Fibroblast of lung (primary cell): Measurements from ENCODE around the gene SPATA32. TPM values are rescaled to one million over a fixed set of nuclear protein-coding genes. Genes with fewer than 3 reads are reported as not detected.
"Not testable (repeated sequence)": the region's sequence is repeated elsewhere in the genome, so short reads cannot be mapped to it uniquely, and the experiment has no call there.

Source experiments
- DNase-seq, 2 donors: peaks; one replicate each; pipeline versions ENCODE4 v3.0.0 to v3.0.0-alpha.2; 2010; ENCODE audit warnings: low read depth in 2 of 2
- H2AFZ ChIP-seq: 2 replicates; pipeline ENCODE4 v1.5.1; 2012; ENCODE audit warnings: low read length, control low read depth, inconsistent platforms
- H3K27ac ChIP-seq: 2 replicates; pipeline ENCODE4 v1.5.1; 2011; ENCODE audit warnings: low read length, control low read depth; ENCODE audit not compliant: insufficient read depth
- H3K27me3 ChIP-seq: 2 replicates; pipeline ENCODE4 v1.5.1; 2011; ENCODE audit warnings: mild to moderate bottlenecking, low read length; ENCODE audit not compliant: control insufficient read depth, insufficient read depth
- H3K36me3 ChIP-seq: 2 replicates; pipeline ENCODE4 v1.5.1; 2011; ENCODE audit warnings: low read length; ENCODE audit not compliant: control insufficient read depth, insufficient read depth
- H3K4me1 ChIP-seq: 2 replicates; pipeline ENCODE4 v1.5.1; 2011; ENCODE audit warnings: low read length; ENCODE audit not compliant: control insufficient read depth, insufficient read depth; ENCODE audit errors: extremely low read depth
- H3K4me2 ChIP-seq: 2 replicates; pipeline ENCODE4 v1.5.1; 2011; ENCODE audit warnings: low read length, control low read depth; ENCODE audit not compliant: insufficient read depth; ENCODE audit errors: extremely low read depth
- H3K4me3 ChIP-seq, 4 experiments: fragments of 200-600 bp in 1 of 4; sonication (generic) in 1 of 4; replicated peaks in 1 of 4; 2 replicates each; pipeline ENCODE4 v1.5.1; 2011 to 2016; ENCODE audit warnings: low read length in 4 of 4, low read depth in 3 of 4, mild to moderate bottlenecking in 3 of 4, control low read depth in 2 of 4, inconsistent platforms in 1 of 4, mixed read lengths in 1 of 4; ENCODE audit not compliant: insufficient read depth in 1 of 4; ENCODE audit errors: control extremely low read depth in 1 of 4
- H3K79me2 ChIP-seq: 2 replicates; pipeline ENCODE4 v1.5.1; 2012; ENCODE audit warnings: mild to moderate bottlenecking, low read length, inconsistent platforms; ENCODE audit not compliant: control insufficient read depth, insufficient read depth
- H3K9ac ChIP-seq: 2 replicates; pipeline ENCODE4 v1.5.1; 2011; ENCODE audit warnings: mild to moderate bottlenecking, low read length, control low read depth; ENCODE audit not compliant: insufficient read depth
- H3K9me3 ChIP-seq: 2 replicates; pipeline ENCODE4 v1.5.1; 2012; ENCODE audit warnings: low read depth, low read length; ENCODE audit not compliant: control insufficient read depth, insufficient read depth
- H4K20me1 ChIP-seq: 2 replicates; pipeline ENCODE4 v1.5.1; 2011; ENCODE audit warnings: low read length; ENCODE audit not compliant: control insufficient read depth, insufficient read depth; ENCODE audit errors: extremely low read depth
- EZH2 ChIP-seq: IDR thresholded peaks from 2 replicates; pipeline ENCODE4 v1.5.1; 2012; ENCODE audit warnings: low read length, control low read depth, mild to moderate bottlenecking; ENCODE audit errors: missing control alignments
- polyA plus RNA-seq, 2 donors: library from polyadenylated mRNA; depleted of rRNA in 1 of 2; stranded (reverse) in 1 of 2; unstranded in 1 of 2; fragments of >200 nt; gene quantifications; 2 replicates each; pipeline ENCODE4 v1.2.1, GENCODE V29; 2011 to 2012; ENCODE audit warnings: missing spikeins in 1 of 2
- total RNA-seq: library from RNA; depleted of rRNA; stranded (reverse); fragments of >200 nt; gene quantifications from 2 replicates; pipeline ENCODE4 v1.2.1, GENCODE V29; 2014
- TF ChIP-seq, protein P1 (sequence below), 2 donors: IDR thresholded peaks in 1 of 2; conservative IDR thresholded peaks in 1 of 2; 1 replicate in 1 of 2; 2 replicates in 1 of 2; pipeline ENCODE4 v1.5.1; 2011 to 2012; ENCODE audit warnings: low read length in 2 of 2, control low read depth in 1 of 2, inconsistent platforms in 1 of 2, low read depth in 1 of 2, mild to moderate bottlenecking in 1 of 2

SPATA32 gene
- total and polyA plus RNA-seq, 2 donors (not counting 1 experiment from before 2014, with no cell fraction given), result not detected

DNA sequence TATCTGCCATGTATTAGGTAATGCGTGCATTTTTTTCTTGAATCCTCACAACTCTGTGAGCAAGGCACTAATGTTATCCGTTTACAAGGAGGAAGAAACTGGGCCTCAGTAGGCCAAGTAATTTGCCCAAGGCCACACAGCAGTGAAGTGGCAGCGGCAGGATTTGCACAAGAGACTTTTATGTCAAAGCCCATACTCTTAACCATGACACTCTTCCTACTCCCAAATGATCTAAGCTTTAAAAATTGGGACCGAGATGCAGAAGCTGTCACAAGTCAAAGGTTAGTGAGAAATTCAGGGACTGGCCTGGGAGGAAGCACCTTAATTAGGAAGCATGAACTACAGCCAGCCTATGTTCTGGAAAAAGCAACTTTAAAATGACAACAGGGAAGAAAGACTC is 44.2 kb upstream of the SPATA32 start:
- Histone ChIP-seq H4K20me1 (no peaks in the 10 kb centered on the region), H3K9me3 (no peaks in the 10 kb centered on the region), H3K27ac (no peak overlapping the region), H3K4me2 (no peak overlapping the region), H3K36me3 (peaks cover 4% of the 10 kb centered on the region), H3K9ac (no peak overlapping the region), H3K4me3 (no peak overlapping the region), H3K27me3 (no peaks in the 10 kb centered on the region), H3K79me2 (peaks cover 38% of the 10 kb centered on the region), H3K4me1 (peaks cover 29% of the 10 kb centered on the region), H2AFZ (no peak overlapping the region)
- TF ChIP-seq, protein P1, sequence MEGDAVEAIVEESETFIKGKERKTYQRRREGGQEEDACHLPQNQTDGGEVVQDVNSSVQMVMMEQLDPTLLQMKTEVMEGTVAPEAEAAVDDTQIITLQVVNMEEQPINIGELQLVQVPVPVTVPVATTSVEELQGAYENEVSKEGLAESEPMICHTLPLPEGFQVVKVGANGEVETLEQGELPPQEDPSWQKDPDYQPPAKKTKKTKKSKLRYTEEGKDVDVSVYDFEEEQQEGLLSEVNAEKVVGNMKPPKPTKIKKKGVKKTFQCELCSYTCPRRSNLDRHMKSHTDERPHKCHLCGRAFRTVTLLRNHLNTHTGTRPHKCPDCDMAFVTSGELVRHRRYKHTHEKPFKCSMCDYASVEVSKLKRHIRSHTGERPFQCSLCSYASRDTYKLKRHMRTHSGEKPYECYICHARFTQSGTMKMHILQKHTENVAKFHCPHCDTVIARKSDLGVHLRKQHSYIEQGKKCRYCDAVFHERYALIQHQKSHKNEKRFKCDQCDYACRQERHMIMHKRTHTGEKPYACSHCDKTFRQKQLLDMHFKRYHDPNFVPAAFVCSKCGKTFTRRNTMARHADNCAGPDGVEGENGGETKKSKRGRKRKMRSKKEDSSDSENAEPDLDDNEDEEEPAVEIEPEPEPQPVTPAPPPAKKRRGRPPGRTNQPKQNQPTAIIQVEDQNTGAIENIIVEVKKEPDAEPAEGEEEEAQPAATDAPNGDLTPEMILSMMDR (conservative IDR thresholded peaks at IDR 0.05 in 1 of 2, IDR thresholded peaks at IDR 0.05 in 1 of 2; ENCODE audit: low read depth in 1 of 2, low read length in 2 of 2), result no peak
- TF ChIP-seq EZH2, result no peak
- no peak for DNase-seq

DNA sequence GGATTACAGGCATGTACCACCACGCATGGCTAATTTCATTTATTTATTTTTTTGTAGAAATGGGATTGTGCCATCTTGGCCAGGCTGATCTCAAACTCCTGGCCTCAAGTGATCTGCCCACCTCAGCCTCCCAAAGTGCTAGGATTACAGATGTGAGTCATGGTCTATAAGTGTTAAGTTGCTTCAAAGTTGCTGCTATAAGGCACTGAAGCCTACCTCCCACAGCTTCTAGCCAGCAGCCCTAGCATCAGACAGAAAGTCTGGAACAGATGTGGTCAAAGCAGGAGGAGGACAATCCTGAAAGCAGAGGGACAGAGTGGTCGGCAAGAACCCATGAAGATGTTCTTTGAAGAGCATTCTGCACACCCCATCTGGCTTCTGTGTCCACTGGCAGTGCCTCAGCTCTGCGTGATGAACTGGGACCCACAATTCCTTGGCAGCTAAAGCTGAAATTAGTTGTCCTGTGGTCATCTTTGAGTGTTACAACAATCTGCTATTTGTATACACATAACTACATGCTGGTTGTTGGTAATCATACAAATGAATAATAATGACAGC is 43.7 kb upstream of the SPATA32 start:
- Histone ChIP-seq H3K9ac (no peak overlapping the region), H3K4me1 (peaks cover 24% of the 10 kb centered on the region), H4K20me1 (no peaks in the 10 kb centered on the region), H3K9me3 (no peaks in the 10 kb centered on the region), H2AFZ (no peak overlapping the region), H3K4me3 (no peak overlapping the region), H3K27ac (no peak overlapping the region), H3K4me2 (peak overlapping the region; percentile 15), H3K27me3 (no peaks in the 10 kb centered on the region), H3K36me3 (peaks cover 4% of the 10 kb centered on the region), H3K79me2 (peaks cover 38% of the 10 kb centered on the region)
- no peak for TF ChIP-seq EZH2
- TF ChIP-seq, protein P1 (conservative IDR thresholded peaks at IDR 0.05 in 1 of 2, IDR thresholded peaks at IDR 0.05 in 1 of 2; ENCODE audit: low read depth in 1 of 2, low read length in 2 of 2), result no peak
- peak; percentile 55 to 79 for DNase-seq

DNA sequence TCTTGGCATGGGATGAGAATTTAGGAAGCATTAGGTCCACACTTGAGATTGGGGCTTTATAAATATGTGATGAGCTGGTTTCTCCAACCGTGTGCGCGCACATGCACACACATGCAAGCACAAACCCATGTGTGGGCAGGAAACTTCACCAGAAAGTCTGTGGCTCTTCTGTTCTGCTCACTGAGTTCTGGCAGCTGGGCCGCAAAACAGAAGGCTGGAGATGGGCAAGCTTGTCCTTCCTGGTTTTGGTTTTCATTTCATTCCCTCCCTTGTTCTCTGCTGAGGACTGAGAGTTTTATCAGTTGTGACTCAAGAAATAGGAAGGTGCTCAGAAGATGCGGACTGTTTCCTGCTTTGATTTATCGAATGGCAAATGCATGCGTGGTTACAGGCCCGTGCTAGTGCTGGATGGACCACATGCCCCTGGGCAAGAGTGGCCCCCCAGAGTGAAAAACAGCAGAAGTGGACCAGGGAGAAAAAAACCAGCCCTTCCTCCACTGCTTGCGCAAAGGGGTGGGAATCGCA is 40.8 kb upstream of the SPATA32 start:
- H3K4me2 ChIP-seq, result peak overlapping the region; percentile 8
- H3K4me3 ChIP-seq, result no peak overlapping the region
- TF ChIP-seq EZH2, result no peak
- TF ChIP-seq, protein P1 (conservative IDR thresholded peaks at IDR 0.05 in 1 of 2, IDR thresholded peaks at IDR 0.05 in 1 of 2; ENCODE audit: low read depth in 1 of 2, low read length in 2 of 2), result no peak
- H3K9ac ChIP-seq, result no peak overlapping the region
- peaks cover 30% of the 10 kb centered on the region for H3K79me2 ChIP-seq
- H4K20me1 ChIP-seq, result peaks cover 2% of the 10 kb centered on the region
- peaks cover 2% of the 10 kb centered on the region for H3K36me3 ChIP-seq
- no peaks in the 10 kb centered on the region for H3K9me3 ChIP-seq
- H2AFZ ChIP-seq, result no peak overlapping the region
- H3K27me3 ChIP-seq, result no peaks in the 10 kb centered on the region
- H3K27ac ChIP-seq, result peak overlapping the region; percentile 37
- H3K4me1 ChIP-seq, result peaks cover 12% of the 10 kb centered on the region
- DNase-seq, result peak; percentile 56 to 92

DNA sequence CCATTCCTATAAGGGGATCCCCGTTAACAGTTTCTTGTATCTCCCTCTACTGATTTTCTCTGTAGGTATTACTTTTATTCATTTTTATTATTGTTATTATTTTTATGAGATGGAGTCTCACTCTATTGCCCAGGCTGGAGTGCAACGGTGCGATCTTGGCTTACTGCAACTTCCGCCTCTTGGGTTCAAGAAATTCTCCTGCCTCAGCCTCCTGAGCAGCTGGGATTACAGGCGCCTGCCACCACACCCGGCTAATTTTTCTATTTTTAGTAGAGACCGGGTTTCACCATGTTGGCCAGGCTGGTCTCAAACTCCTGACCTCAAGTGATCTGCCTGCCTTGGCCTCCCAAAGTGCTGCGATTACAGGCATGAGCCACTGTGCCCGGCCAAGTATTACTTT is 40.3 kb upstream of the SPATA32 start:
- H3K4me3 ChIP-seq, H3K27me3 ChIP-seq, H2AFZ ChIP-seq, H3K9ac ChIP-seq, DNase-seq, H3K4me1 ChIP-seq, H3K4me2 ChIP-seq, H4K20me1 ChIP-seq, H3K9me3 ChIP-seq, H3K36me3 ChIP-seq: not testable (repeated sequence)
- Histone ChIP-seq H3K27ac (peak overlapping the region; percentile 37), H3K79me2 (peaks cover 32% of the 10 kb centered on the region)
